NCI-H748 treated with DMSO at 0.1 percent for 48 hours (cell line): ENCODE results near the gene ATP8A2.
A peak's percentile ranks its signal among the peaks of the same experiment; 100 is the strongest.
"Not testable (repeated sequence)": the region's sequence is repeated elsewhere in the genome, so short reads cannot be mapped to it uniquely, and the experiment has no call there.

ENCODE experiments used
- DNase-seq: peaks from one replicate; lab custom pipeline; 2025; lab: John Stamatoyannopoulos, UW

The ATP8A2 gene

DNA sequence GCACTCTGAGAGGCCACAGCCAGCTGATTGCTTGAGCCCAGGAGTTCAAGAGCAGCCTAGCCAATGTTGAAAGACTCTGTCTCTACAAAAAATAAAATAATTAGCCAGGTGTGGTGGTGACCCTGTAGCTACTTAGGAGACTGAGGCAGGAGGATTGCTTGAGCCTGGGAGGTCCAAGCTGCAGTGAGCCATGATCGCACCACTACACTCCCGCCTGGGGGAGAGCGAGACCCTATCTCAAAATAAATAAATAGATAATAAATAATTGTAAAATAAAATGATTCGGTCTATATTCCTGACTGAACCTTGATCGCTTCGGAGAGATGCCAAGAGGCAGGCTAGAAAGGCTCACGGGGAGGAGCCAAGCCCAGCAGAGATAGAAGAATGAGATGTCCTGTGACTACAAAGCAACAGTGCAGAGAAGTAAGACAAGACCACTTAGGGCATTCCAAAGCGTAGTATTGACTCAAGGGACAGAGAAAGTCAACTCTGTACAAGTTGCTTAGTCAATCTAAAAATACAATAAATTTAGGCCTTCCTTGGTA is 667.2 kb downstream of the ATP8A2 start:
- DNase-seq = no peak

- DNase-seq = no peak
Measured at GRCh38 chr13:26041444-26041843, 669.7 kb downstream of the ATP8A2 start.

- DNase-seq = no peak
Measured at GRCh38 chr13:26042785-26043184, 671.0 kb downstream of the ATP8A2 start.

DNA sequence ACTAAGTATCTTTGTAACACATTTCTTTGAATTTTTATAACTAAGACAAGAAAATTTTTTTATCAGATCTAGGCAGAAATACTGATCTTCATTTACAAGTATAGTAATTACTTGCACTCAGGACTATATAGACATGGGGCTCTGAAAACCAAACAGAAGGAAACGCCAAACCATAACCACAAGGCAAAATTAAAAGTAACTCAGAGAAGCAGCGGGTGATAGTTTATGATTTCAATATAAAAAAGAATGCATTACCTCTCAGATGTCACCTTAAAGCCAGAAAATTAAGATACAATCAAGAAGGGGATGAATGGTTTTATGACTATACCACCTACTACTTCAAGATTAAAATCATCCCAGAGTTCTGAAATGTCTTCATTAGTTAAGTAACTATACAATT is 673.4 kb downstream of the ATP8A2 start:
- DNase-seq = no peak

GRCh38 chr13:26046639-26047038 is 674.9 kb downstream of the ATP8A2 start:
- DNase-seq = no peak

GRCh38 chr13:26047040-26047439 is 675.3 kb downstream of the ATP8A2 start:
- DNase-seq = no peak

- DNase-seq = peak; percentile 74
Measured at GRCh38 chr13:26048741-26049140, 677.0 kb downstream of the ATP8A2 start.

DNA sequence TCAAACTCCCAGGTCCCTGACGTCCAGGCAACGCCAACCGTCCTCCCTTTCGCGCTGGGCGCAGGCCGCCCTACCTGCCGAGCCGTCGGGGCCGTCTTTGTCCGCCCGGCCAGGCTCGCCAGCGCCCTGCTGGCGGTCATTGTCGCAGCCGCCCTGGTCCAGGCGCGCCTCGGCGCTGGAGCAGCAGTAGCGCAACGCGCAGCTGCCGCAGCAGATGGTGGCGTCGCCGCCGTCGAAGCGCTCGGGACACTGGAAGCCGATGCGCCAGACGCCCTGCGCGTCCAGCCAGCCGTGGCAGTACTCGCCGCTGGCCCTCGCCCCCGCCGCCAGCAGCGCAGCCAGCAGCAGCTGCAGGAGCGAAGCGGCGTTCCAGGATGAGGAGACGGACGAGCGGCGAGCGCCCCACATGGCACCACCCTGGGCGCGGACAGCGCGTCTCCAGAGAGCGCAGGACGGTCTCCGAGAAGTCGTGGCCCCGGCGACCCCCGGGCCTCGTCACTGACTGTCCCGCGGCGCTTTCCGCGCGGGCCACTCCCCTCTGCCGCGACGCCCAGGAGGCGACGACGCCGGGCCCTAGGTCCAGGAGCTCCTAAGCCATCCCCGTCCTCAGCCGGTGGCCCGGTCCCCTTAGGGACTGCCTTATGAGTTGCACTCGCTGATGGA is 678.9 kb downstream of the ATP8A2 start:
- peak; percentile 78 for DNase-seq

DNA sequence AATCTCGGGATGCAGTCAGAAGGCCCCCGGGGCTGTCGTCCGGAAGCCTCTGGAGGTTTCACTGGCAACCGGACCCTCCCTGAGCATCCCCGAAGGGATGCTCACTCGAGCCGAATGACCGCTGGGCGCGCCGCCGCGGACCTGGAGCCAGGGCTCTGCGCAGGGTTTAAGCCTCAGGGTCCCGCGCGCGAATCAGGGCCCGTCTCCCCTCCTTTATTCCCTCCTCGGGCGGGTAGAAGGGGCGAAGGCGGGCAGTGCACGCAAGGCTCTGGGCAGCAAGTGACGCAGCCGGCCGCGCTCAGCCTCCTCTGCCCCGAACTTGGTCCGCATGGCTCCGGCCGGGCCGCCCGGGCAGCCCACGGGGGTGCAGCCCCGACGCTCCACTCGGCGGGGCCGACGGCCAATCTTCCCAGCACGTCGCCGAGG is 679.5 kb downstream of the ATP8A2 start:
- DNase-seq = no peak

DNA sequence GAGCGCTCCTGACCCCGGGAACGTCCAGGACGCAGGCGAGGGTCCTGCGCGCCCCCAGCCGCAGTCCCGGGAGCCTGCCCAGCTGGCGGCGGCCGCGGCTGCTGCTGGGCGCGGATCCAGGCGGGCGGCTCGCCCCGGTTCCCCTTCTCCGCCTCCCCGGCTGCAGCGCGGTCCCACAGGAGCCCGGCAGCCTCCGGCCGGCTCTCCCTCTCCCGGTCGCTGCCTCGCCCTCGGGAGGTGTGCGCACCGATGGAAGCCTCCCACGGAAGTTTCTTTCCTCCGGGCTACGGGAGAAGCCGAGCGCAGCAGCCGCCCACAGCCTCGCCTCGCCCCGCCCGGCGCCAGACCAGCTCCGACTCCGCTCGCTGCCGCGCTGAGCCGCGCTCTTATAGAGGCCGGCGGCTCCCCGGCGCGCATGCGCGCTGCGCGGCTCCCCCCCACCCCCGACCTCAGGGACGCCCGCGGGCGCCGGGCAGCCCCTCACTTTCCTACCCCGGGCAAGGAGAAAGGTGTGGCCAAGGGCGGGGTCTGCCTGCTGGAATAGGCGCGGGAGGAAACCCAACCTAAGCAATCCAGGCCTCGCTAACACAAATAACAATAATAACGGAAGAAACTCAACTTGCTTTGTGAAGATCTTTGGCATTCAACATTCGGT is 680.0 kb downstream of the ATP8A2 start, which contains the start of gene SHISA2:
Gene SHISA2, minus strand, starts transcription at position 360 of the 655 bp plus-strand sequence. CDS start 1,041 bp downstream, outside the sequence.
- peak; percentile 87 for DNase-seq

DNA sequence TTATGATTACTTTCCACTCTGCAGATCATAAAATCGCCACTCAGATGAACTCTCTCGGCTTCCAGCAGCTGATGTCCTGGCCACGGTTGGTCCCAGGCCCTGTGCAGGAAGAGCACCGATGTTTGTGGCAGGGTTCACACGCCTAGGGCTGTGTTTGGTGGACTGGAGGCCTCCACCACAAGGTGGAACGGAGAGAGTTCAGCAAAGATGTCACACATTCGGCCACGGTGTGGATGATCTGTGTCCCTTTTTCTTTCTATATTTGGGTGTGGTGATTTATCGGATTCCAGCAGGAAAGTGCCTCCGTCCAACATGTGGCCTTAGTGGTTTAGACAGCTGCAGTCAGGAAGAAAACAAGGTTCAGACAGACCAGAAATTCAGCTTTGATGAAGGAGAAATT is 680.6 kb downstream of the ATP8A2 start:
- no peak for DNase-seq

GRCh38 chr13:26053418-26053980 is 681.7 kb downstream of the ATP8A2 start:
- DNase-seq = no peak

DNA sequence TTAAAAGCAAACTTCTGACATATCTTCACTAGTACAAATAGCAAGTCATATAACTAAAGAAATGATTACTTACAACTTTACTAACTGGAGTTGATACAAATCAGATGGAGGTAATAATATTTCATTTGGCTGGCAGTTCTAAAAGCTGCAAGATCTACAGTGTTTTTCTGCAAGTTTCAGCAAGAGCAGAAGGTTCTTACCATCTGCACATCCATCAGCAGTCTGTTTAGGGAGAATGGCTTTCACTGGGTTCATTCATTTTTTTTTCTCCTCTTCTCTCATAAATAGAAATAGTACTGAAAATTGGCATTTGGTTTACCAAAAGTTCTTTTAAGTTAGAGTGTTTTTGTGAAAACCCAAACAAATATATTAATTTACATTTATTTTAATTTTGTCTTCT is 683.1 kb downstream of the ATP8A2 start:
- no peak for DNase-seq

DNA sequence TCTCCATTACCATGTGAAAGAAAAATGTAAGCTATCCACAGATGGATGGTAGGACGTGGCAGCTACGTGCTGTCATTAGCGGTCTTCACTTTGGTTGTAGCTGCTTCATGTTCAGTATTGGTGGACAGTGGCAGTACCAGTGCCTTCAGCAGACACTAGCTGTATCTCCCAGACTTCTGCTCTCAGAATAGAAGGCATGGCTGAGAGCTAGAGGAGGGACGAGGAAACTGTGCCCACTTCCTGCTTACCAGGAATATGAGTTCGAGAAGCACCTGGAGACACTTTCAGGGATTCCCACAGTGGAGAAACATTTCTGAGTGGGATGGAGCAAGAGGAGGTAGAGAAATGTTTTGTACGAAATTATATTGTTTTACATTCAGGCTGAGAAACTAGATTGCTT is 686.9 kb downstream of the ATP8A2 start:
- DNase-seq = no peak

DNA sequence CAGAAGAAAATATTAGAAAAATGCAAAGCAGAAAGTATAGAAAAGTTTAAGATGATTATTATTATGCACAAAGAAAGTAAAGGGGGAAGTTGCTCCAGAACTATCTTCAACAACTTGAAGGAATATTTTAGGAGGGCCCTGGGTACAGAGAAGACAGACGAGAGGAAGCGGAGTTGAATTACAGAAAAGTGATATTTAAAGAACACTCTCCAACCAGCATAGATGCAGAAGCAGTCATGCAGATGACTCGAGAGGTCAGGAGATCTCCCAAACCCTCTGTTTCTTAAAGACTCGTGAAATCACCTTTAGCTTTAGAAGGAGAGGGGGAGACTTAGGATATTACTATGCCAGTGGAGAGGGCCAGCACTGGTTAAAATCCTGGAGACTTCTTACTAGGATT is 688.6 kb downstream of the ATP8A2 start:
- DNase-seq = no peak

- no peak for DNase-seq
Measured at GRCh38 chr13:26061256-26061655, 689.5 kb downstream of the ATP8A2 start.

- DNase-seq = no peak
Measured at GRCh38 chr13:26061947-26062346, 690.2 kb downstream of the ATP8A2 start.

- DNase-seq = peak; percentile 89
Measured at GRCh38 chr13:26062853-26063444, 691.2 kb downstream of the ATP8A2 start.

- not testable (repeated sequence) for DNase-seq
Measured at GRCh38 chr13:26066492-26066891, 694.7 kb downstream of the ATP8A2 start.

DNA sequence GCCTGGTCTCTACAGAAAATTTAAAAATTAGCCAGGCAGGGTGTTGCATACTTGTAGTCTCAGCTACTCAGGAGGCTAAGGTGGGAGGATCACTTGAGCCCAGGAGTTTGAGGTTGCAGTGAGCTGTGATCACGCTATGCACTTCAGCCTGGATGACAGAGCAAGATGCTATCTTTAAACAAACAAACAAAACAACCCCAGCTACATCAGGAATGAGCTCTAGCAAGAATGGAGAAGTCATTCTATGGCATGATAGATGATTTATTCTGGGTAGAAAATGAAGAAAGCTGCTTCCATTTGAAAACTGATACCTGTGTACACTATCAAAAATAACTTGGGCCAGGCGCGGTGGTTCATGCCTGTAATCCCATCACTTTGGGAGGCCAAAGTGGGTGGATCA is 695.8 kb downstream of the ATP8A2 start:
- no peak for DNase-seq

DNA sequence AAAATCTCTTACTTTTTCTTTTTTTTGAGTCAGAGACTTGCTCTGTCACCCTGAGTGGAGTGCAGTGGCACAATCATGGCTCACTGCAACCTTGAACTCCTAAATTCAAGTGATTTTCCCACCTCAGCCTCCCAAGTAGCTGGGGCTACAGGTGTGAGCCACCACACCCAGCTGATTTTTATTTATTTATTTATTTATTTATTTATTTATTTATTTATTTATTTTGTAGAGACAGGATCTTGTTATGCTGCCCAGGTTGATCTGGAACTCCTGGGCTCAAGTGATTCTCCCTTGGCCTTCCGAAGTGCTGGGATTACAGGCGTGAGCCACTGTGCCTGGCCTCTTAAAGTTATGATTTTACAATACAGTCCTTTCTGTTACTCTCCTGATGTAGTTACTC is 696.6 kb downstream of the ATP8A2 start:
- DNase-seq = not testable (repeated sequence)

GRCh38 chr13:26069642-26070041 is 697.9 kb downstream of the ATP8A2 start:
- not testable (repeated sequence) for DNase-seq

DNA sequence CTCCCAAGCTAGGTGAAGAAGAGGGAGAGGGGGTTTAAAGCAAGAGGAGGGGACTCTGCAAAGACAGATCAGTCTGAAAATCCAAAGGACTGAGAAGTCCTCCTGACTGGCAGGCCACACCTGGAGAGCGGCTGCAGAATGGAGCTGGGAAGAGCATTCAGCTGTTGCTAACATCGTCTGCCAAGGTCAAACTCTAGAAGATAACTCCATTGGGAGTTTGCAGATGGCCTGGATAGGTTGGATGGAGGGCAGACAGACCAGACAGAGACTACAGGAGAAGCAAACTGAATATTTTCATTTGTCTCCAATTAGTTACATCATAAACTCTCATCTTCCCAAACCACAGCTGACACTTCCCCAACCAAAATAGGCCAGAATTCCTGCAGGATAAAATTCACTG is 699.9 kb downstream of the ATP8A2 start:
- no peak for DNase-seq
